Measurements from ENCODE around the gene MTX1.

The MTX1 gene

DNA sequence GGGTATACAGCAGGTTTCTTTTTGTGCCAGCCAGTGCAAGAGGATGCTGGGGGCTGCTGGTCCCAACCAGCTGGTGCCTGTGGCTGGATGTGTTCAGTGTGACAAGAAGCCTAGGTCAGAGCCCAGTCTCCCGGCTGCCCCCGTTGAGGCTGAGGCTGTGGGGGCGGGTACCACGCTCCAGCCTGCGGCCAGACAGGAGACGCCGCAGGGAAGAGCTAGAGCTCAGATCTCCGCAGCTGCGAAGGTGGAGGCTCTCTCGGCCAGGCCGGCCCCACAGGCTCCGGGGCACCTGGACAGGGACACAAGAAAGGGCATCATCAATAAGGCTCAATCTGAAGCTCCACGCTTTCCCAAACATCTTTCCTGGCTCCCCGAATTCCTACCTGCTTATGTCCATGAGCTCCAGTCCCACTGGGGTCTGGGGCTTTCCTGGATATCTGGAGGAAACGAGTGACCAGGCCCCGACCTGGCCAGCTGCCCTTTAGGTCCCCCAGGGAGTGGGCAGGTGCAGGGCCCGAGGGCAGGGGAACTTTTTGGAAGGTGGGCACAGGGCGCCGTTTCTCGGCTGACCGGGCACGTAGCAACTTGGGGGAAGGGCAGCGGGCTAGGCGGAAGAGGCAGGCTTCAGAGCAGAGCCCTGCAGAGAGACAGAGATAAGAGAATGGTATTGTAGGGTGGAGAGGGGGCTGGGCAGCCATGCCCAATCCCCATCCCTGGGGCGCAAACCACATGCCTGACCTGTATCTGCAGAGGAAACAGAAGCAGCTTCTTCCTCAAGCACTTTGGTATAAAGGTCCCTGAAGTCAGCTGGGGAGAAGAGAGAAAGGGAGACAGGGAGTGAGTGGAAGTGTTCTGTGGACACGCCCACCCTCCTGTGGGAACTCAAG, 39.4 kb downstream of the MTX1 start:
- intact Hi-C loops (cut with DNase I), result no loop called here
- no peak for DNase-seq

GRCh38 chr1:155250246-155250632, 41.7 kb downstream of the MTX1 start:
- no peak for DNase-seq
- intact Hi-C loops (cut with DNase I), result loop anchor here (10.0 kb wide), 1 partner anchor 345 kb away; no protein-coding TSS in a partner anchor

GRCh38 chr1:155250633-155251449, 42.3 kb downstream of the MTX1 start:
- peak; percentile 88 to 97 (median 93) for DNase-seq
- intact Hi-C loops (cut with DNase I), result loop anchor here (10.0 kb wide), 1 partner anchor 344 kb away; no protein-coding TSS in a partner anchor

- DNase-seq, result no peak
- intact Hi-C loops (cut with DNase I), result loop anchor here (10.0 kb wide), 1 partner anchor 343 kb away; no protein-coding TSS in a partner anchor
These were observed 43.1 kb downstream of the MTX1 start for GRCh38 chr1:155251566-155251965.

- intact Hi-C loops (cut with DNase I), result loop anchor here (10.0 kb wide), 1 partner anchor 342 kb away; no protein-coding TSS in a partner anchor
- no peak for DNase-seq
These were observed 44.7 kb downstream of the MTX1 start for GRCh38 chr1:155253208-155253607.

DNA sequence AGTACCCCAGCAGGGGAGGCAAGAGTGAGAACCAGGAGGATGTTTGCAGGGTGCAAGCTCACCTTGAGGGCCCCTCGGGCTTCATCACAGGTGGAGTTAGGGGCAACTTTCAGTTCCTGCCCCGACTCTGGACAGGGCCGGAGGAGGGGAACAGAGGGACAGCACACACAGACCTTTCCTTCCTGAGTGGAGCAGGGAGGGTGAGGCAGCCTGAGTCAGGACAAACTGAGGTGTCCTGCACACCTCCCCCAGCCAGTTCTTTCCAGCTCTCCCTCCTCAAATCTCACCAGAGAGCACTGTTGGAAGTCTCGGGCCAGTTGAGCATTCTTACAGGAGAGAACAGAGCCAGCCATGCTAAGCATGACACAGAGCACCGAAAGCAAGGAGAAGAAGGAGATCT, 45.3 kb downstream of the MTX1 start:
- intact Hi-C loops (cut with DNase I), result loop anchor here (10.0 kb wide), 1 partner anchor 341 kb away; no protein-coding TSS in a partner anchor

GRCh38 chr1:155254228-155254713, 45.8 kb downstream of the MTX1 start:
- intact Hi-C loops (cut with DNase I), result loop anchor here (10.0 kb wide), 1 partner anchor 341 kb away; no protein-coding TSS in a partner anchor
- peak in 1 of 42 donors; percentile 25 for DNase-seq

More for the DNA sequence above, 45.3 kb downstream of the MTX1 start:
- no peak for DNase-seq

DNA sequence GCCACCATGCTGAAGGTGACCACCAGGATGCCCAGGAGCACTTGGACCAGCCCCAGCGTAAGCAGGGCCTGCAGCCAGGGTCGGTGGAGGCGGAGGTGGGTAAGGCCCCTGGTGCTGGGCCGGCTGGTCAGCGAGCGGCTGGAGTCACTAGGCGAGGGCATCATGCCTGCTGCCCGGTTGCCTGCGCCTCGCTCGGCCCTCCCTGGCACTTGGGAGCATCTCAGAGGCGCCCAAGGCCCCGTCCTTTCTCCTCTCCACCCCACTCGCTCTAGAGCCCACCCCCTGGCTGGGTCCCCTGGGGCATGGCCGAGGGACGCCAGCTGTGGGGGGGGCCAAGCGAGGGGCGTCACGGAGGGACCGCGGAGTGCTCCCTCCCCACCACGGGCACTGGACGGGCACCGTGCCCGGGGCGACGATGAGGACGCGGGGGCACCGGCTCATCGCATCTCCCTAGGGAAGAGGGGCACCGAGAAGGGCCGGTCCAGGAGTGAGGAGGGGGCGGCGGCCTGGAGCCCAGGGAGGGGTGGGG, 46.3 kb downstream of the MTX1 start:
- peak in 15 of 42 donors; percentile 16 to 49 (median 32) for DNase-seq
- intact Hi-C loops (cut with DNase I), result loop anchor here (10.0 kb wide), 1 partner anchor 340 kb away; no protein-coding TSS in a partner anchor

- DNase-seq, result peak; percentile 83 to 97 (median 93)
- intact Hi-C loops (cut with DNase I), result loop anchor here (10.0 kb wide), 1 partner anchor 339 kb away; no protein-coding TSS in a partner anchor
These were observed 46.9 kb downstream of the MTX1 start, which contains the start of gene ENTREP3 for GRCh38 chr1:155255243-155256007. ENTREP3 (minus strand) TSS chr1:155255483; CDS start chr1:155254877, 606 bp downstream.

DNA sequence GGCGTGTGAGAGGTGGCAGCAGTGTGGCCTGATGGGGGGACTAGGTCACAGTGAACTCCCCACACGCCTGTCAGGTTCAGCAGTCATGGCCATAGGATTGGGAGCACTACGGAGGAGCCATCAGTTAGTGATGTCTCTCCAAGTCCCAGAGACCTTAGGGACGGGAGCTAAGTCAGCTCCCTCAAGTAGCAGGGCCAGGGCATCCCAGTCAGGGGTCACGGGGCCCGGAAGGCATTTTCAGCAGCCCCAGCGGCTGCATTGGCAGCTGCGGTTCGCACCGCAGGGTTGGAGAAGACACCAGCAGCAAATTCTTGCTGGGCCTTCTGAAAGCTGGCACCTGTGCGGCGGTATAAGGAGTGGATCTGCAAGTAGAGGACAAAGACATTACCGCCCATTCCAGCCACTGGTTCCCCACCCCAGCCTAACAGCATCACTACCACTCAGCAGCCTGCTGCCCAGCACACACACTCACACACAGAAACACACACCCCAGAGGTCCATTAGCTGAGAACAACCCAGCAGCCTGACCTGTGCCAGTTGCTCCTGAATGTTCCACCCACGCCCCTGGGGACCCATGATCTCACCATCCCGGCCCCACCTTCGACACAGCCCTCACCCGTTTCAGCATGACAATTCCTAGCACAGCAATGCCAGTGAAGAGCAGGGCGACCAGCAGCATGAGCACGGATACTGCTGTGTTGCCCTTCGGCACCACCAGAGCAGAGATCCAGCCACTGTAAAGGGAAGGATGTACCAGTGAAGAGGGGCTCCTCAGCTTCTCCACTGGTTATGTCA, 47.8 kb downstream of the MTX1 start:
- DNase-seq, result no peak
- intact Hi-C loops (cut with DNase I), result loop anchor here (10.0 kb wide), 1 partner anchor 339 kb away; no protein-coding TSS in a partner anchor

DNA sequence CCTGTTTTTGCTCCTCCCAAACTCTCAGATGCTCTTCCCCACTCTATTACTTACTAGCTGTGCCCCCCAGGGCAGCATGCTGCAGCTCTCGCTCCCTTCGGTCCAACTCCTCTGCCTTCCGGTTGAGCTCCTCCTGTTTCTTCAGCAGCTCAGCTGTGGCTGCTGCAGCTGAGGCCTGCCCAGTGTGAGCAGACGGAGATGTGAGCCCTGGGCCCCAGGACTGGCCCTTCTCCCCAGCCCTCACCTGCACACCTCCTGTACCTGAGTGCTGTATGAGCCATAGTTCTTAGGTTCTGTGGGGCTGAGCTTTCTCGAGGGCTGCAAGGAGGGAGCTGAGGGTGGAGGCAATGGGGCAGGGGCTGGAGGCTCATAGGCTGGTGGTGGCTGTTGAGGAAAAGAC, 51.8 kb downstream of the MTX1 start:
- no peak for DNase-seq
- intact Hi-C loops (cut with DNase I), result no loop called here

DNA sequence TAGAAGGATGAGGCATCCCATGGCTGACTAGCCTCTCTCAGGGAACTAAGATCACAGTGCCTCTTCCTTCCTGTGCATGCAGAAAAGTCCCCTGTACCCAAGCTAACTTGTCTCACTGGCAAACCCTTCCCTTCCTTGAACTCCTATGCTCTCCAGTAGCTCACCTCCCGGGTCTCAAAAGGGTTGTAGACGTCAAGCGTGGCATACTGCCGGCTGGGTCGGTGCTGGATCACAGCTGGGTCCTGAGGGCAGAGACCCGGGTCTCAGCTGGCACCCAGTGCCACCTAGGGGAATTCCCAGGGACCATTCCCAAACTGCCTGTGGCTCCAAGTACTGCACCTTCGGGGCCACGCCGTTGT, 53.0 kb downstream of the MTX1 start:
- DNase-seq, result peak in 1 of 42 donors; percentile 39
- intact Hi-C loops (cut with DNase I), result no loop called here

GRCh38 chr1:155261852-155262673, 53.6 kb downstream of the MTX1 start, which contains the start of gene SCAMP3:
SCAMP3 (minus strand) TSS chr1:155262360; CDS start chr1:155262151, 209 bp downstream.
- intact Hi-C loops (cut with DNase I), result no loop called here
- peak; percentile 91 to 99 (median 98) for DNase-seq

DNA sequence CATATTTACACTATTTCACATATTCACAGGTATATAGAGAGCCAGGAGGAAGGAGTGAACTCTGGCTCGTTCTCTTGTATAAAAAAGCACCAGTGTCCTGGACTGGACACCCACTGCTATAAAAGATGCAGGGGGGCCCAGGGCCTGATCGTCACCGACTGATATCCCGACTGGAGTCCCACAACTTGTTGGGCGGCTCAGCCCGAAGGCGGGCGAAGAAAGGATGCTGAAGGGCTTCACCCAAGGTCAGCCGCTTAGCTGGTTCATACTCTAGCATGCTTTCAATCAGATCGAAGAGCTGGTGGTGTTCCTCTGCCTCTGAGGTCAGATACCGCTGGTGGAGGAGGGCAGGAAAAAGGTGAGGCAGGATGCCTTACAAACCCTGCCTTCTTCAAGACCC, 54.6 kb downstream of the MTX1 start:
- DNase-seq, result no peak

More for the DNA sequence above, 54.6 kb downstream of the MTX1 start:
- intact Hi-C loops (cut with DNase I), result no loop called here
